ENCODE measurements around the gene ZFP69.
"Not testable (repeated sequence)": the region's sequence is repeated elsewhere in the genome, so short reads cannot be mapped to it uniquely, and the experiment has no call there.

The ZFP69 gene

GRCh38 chr1:40476924-40477677 lies at the start of gene ZFP69:
Gene ZFP69, plus strand, starts transcription at chr1:40477290. Its CDS starts 2,072 bp downstream, at chr1:40479362.
- DNase-seq = peak; percentile 70

DNA sequence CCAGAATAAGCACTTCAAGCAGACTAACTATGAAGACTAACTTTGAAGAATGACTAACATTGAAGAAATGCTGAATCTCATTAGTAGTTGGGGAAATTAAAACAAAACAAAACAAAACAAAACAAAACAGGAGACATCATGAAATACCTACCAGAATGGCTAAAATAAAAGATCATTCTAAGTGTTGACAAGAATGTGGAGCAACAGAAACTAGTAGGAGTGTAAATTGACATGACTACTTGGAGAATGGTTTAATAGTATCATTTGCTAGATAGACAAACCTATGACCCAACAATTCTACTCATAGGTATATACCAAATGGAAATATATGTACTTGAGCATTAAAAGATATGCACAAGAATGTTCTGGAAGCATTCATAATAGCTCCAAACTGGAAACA lies 45.7 kb upstream of the ZFP69 start:
- DNase-seq = no peak

GRCh38 chr1:40432644-40433390 lies 44.3 kb upstream of the ZFP69 start:
- no peak for DNase-seq

GRCh38 chr1:40435471-40435870 lies 41.6 kb upstream of the ZFP69 start:
- no peak for DNase-seq

- DNase-seq = no peak
These were observed 41.2 kb upstream of the ZFP69 start for GRCh38 chr1:40435876-40436275.

GRCh38 chr1:40438391-40439015 lies 38.6 kb upstream of the ZFP69 start:
- DNase-seq = peak; percentile 31

DNA sequence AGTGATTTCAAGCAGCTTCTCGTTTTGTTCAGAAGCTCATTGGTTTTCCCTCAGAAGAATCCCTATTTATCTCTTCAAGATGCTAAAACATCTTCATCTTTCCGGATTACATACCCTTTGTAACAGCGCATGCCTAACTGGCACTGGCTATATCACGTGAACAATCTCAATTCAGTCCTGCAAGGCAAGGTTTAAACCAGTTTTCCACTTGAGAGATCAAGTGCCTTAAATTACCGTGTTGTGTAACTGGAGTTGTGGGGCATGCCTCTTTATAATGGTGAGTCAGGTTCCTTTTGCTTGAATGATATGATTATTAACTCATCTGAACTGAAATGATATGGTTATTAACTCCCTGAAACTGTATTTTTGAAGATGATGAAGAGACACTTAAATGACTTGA lies 37.8 kb upstream of the ZFP69 start:
- DNase-seq = no peak

GRCh38 chr1:40449684-40450494 lies 27.2 kb upstream of the ZFP69 start, which contains the start of gene ZFP69B:
Gene ZFP69B, plus strand, starts transcription at chr1:40450476. Its CDS starts 486 bp downstream, at chr1:40450962.
- peak; percentile 96 for DNase-seq

GRCh38 chr1:40450495-40451237 lies 26.4 kb upstream of the ZFP69 start:
- DNase-seq = peak; percentile 92

DNA sequence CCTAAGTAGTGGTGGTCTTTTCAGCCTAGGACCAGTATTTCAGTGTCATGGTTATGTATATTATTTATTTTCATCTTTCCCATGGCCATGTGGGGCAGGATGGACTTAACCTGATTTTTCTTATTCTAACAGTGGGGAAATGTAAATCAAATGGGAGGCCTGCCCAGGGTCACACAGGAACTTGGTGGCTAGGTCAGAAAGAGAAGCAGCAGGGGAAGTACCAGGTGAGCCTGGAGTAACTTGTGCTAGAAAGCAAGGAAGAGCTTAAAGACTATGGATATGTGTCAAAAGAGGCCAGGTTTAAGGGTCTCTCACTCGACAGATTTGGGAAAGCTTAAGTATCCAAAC lies 25.9 kb upstream of the ZFP69 start:
- no peak for DNase-seq

GRCh38 chr1:40454873-40455272 lies 22.2 kb upstream of the ZFP69 start:
- DNase-seq = no peak

- no peak for DNase-seq
These were observed 14.0 kb upstream of the ZFP69 start for GRCh38 chr1:40462956-40463590.

- no peak for DNase-seq
These were observed 7.8 kb upstream of the ZFP69 start for GRCh38 chr1:40469327-40469726.

GRCh38 chr1:40475268-40475667 lies 1.8 kb upstream of the ZFP69 start:
- DNase-seq = no peak

DNA sequence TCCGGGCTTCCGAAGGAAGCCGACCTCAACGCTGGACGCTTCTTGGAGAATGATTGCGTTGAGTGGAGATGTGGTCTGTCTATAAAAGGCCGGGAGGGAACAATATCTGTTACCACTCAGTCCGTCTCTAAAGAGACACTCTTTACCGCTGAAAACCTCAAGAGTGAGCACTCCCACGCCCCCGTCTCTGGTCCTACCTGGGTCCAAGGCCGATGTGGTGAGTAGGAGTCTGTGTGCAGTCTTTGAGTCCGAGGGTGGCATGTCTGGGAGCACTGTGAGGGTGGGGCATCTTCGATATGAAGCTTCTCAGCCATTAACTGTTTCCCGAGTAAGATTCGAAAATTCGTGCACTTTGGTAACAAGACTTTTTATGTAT lies 576 bp downstream of the ZFP69 start:
- DNase-seq = peak; percentile 5

- DNase-seq = no peak
These were observed 1.2 kb downstream of the ZFP69 start for GRCh38 chr1:40478276-40478675.

GRCh38 chr1:40479156-40479555 lies 2.1 kb downstream of the ZFP69 start:
- no peak for DNase-seq

- no peak for DNase-seq
These were observed 18.3 kb downstream of the ZFP69 start for GRCh38 chr1:40495315-40495903.

DNA sequence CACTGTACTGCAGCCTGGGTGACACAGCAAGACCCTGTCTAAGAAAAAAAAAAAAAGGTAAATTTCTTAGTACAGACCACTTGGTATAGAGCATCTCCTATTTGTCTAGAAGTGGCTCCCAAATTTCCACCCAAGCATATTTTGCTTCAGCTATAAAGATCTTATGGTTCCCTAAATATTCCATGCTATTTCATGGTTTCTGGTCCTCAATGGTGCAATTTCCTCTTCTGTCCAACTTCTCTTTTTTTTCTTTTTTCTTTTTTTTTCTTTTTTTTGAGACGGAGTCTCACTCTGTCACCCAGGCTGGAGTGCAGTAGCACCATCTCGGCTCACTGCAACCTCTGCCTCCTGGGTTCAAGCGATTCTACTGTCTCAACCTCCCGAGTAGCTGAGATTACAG lies 25.6 kb downstream of the ZFP69 start:
- DNase-seq = not testable (repeated sequence)

DNA sequence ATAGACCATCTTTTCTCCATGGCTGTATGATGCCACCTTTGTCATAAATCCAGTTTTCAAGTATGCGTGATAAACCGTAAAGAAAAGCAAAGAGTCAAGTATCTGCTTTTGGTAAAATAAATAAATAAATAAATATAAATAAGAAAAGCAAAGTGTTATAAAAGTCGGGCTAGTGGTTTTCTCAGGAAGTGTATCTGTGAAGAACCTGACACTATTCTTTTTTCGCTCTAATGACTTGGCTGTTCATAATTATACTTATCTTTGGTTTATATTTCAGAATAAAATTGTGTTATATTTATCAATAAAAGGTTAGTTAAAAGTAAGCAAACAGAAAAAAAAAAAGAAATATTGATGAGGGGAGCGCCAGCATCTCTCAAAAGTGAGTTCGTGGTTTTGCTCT lies 30.9 kb downstream of the ZFP69 start:
- no peak for DNase-seq
